AG09309 (cell line): ENCODE measurements around the gene ZNF180.
A peak's percentile ranks its signal among the peaks of the same experiment; 100 is the strongest.

ENCODE experiments used
- DNase-seq: peaks from one replicate; pipeline ENCODE4 v3.0.0-alpha.2; 2010; ENCODE audit warnings: low read depth
- H3K4me3 ChIP-seq: 2 replicates; pipeline ENCODE4 v1.5.1; 2011; ENCODE audit warnings: mild to moderate bottlenecking, low read depth, low read length, moderate library complexity; ENCODE audit not compliant: control insufficient read depth
- TF ChIP-seq, protein P1 (sequence below): IDR thresholded peaks from 2 replicates; pipeline ENCODE4 v1.5.1; 2011; ENCODE audit warnings: mild to moderate bottlenecking, low read depth, low read length, inconsistent platforms; ENCODE audit not compliant: insufficient read depth, control insufficient read depth; ENCODE audit errors: missing control alignments

Gene ZNF180

DNA sequence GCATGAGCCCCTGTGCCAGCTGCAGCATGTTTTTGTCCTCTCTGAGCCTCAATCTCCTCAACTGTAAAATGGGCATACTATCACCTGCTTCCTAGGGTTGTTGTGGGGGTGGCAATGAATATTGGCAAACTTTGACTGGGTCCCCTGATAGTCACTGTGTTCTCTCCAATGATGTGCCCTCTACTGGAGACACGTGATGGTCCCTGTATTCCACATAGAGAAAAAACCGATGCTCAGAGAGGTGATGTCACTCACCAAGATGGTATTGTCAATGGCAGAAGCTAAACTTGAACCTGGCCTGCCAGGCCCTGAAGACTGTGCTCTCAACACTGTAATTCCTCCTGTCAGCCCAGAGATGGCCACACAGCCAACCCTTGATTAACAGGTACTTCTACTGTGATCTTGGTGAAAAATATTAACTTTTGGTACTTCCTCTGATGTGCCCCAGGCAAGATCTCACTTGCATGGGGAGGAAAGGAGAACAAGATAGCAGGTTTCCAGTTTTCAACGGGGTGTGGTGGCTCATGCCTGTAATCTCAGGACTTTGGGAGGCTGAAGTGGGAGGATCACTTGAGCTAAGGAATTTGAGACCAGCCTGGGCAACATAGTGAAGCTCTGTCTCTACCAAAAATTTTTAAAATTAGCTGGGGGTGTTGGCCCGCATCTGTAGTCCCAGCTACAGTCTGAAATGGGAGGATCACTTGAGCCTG, 25.6 kb upstream of the ZNF180 start:
- TF ChIP-seq, protein P1, sequence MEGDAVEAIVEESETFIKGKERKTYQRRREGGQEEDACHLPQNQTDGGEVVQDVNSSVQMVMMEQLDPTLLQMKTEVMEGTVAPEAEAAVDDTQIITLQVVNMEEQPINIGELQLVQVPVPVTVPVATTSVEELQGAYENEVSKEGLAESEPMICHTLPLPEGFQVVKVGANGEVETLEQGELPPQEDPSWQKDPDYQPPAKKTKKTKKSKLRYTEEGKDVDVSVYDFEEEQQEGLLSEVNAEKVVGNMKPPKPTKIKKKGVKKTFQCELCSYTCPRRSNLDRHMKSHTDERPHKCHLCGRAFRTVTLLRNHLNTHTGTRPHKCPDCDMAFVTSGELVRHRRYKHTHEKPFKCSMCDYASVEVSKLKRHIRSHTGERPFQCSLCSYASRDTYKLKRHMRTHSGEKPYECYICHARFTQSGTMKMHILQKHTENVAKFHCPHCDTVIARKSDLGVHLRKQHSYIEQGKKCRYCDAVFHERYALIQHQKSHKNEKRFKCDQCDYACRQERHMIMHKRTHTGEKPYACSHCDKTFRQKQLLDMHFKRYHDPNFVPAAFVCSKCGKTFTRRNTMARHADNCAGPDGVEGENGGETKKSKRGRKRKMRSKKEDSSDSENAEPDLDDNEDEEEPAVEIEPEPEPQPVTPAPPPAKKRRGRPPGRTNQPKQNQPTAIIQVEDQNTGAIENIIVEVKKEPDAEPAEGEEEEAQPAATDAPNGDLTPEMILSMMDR, result no peak
- no peak for DNase-seq
- no peak overlapping the region for H3K4me3 ChIP-seq

DNA sequence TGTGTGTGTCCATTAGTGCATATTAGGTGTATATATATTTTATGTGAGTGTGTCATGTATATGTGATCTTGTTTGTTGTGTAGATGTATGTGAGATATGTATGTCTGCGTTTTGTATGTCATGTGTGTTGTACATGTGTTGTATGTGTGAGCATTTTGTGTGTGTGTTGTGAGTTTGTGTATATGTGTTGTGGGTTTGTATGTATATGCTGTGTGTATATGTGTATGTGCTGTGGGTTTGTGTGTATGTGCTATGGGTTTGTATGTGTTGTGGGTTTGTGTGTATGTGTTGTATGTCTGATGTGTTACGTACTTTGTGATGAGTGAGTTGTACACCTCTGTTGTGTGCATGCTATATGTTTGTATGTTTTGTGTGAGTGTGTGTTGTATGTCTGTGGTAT, 21.0 kb upstream of the ZNF180 start:
- no peak for DNase-seq
- H3K4me3 ChIP-seq, result no peak overlapping the region
- TF ChIP-seq, protein P1, result no peak

DNA sequence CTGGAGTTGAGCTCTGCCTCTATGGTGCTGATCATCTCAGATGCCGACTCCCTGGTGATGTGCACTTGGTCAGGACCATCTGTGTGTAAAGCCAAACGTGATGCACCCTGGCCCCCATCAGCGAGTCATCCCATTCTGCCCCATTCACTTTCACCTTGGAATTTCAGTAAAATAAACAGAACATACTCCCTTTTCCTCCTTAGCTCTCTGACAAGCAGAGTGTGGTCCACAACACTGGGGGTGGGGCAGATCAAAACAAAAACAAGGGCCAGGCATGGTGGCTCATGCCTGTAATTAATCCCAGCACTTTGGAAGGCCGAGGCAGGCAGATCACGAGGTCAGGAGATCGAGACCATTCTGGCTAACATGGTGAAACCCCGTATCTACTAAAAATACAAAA, 16.8 kb upstream of the ZNF180 start:
- no peak overlapping the region for H3K4me3 ChIP-seq
- no peak for DNase-seq

DNA sequence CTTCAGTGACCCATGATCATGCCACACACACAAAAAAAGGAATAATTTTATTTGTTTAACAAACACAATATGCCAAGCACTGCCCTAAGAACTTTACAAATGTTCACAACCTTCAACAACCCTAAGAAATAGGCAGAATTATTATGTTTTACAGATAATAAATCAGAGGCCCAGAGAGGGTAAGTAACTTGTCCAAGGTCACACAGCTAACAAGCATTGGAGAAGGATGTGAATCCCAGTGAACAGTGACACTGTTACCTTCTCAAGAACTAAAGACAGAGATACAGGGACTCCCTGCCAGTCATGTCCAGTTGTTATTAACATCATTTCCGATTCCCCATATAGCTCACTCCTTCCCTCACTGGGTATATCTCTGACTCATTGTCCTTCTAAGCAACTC, 15.6 kb upstream of the ZNF180 start:
- H3K4me3 ChIP-seq, result no peak overlapping the region
- DNase-seq, result no peak
- TF ChIP-seq, protein P1, result no peak

More for the DNA sequence above, 16.8 kb upstream of the ZNF180 start:
- TF ChIP-seq, protein P1, result no peak

DNA sequence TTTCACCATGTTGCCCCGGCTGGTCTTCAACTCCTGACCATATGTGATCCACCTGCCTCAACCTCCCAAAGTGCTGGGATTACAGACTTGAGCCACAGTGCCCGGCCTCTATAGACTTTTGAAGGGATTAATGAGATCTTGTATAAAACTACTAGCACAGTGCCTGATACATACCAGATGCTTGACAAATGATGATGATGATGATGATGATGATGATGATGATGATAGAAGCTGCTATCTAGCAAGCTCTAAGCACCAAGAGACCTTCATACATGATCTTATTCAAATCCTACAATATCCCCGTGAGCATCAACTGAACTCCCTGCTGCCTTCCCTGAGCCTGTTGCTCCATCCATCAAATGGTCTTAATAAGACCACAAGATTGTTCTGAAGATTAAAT, 14.7 kb upstream of the ZNF180 start:
- no peak overlapping the region for H3K4me3 ChIP-seq
- TF ChIP-seq, protein P1, result no peak
- no peak for DNase-seq

DNA sequence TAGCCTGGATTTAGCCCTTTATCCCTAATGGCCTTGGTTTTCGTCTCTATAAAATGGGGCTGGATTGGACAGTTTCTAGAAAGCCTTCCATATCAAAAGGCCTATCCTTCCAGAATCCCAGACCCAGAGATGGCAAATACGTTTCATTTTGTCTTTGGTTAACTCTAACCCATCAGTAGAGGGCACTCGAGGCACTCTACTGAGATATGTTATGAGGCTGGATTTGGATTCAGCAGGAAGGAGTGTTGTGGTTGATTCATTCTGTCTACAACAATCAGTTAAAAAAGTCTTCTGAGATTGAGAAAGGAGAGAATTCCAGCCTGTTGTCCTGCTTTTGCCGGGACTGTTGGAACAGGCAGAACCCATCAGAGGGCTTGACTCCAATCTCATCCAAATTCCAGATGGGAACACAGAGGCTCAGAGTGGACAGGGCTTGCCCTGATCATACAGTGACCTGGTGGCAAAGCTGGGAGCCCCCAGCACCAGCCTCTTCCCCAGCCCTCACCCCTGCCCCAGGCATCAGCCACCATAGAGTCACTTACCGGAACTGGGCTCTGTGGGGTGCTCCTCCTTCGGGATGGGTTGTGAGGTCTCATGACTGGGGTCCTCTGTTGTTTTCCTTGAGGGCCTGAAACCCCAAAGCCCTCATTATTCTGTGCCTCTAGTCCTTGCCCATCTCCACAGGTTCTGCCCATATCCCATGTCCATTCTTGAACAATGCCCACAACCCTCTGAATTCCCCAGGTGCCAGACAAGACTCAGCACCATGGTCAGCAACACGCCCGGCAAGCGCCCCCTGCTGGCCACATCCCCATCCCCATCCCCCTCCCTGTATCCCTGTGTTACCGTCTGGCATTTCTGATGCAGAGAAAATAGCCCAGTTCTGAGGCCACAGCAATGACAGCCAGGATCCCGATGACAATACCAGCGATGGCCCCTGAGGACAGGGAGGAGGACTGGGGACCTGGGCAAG, 12.3 kb upstream of the ZNF180 start:
- H3K4me3 ChIP-seq, result no peak overlapping the region
- TF ChIP-seq, protein P1, result peak; percentile 77
- DNase-seq, result peak; percentile 31
